ENCODE results near the gene NR2C2. TPM values are rescaled to one million over a fixed set of nuclear protein-coding genes. Genes with fewer than 3 reads are reported as not detected.
A peak's percentile ranks its signal among the peaks of the same experiment; 100 is the strongest.

Gene NR2C2
- total RNA-seq, 2 donors from 2014 or later, result 22.3 to 29.2 TPM

- Histone ChIP-seq H3K27me3 (no peaks in the 10 kb centered on the region), H3K4me3 (no peak overlapping the region), H3K27ac (no peak overlapping the region), H3K36me3 (peaks cover 52% of the 10 kb centered on the region), H3K4me1 (no peaks in the 10 kb centered on the region), H3K9me3 (no peaks in the 10 kb centered on the region)
- no peak for DNase-seq (ENCODE audit: low spot score)
- no peak for TF ChIP-seq CTCF (IDR thresholded peaks at IDR 0.05)
Observed at GRCh38 chr3:15089201-15089600, 141.8 kb downstream of the NR2C2 start.

GRCh38 chr3:15091575-15091974 is 144.2 kb downstream of the NR2C2 start:
- no peak for DNase-seq (ENCODE audit: low spot score)
- H3K4me1 ChIP-seq, result no peaks in the 10 kb centered on the region

GRCh38 chr3:15092686-15093085 is 145.3 kb downstream of the NR2C2 start:
- Histone ChIP-seq H3K9me3 (no peaks in the 10 kb centered on the region), H3K4me1 (peaks cover 0 to 3% of the 10 kb centered on the region in 2 donors), H3K27me3 (no peaks in the 10 kb centered on the region), H3K27ac (no peak overlapping the region), H3K36me3 (peaks cover 56% of the 10 kb centered on the region), H3K4me3 (no peak overlapping the region)
- DNase-seq (ENCODE audit: low spot score), result no peak
- TF ChIP-seq CTCF (IDR thresholded peaks at IDR 0.05), result no peak

More at GRCh38 chr3:15091575-15091974, 144.2 kb downstream of the NR2C2 start:
- Histone ChIP-seq H3K4me3 (no peak overlapping the region), H3K27ac (no peak overlapping the region), H3K27me3 (no peaks in the 10 kb centered on the region), H3K9me3 (no peaks in the 10 kb centered on the region), H3K36me3 (peaks cover 56% of the 10 kb centered on the region)
- no peak for TF ChIP-seq CTCF (IDR thresholded peaks at IDR 0.05)

GRCh38 chr3:15094187-15094875 is 146.9 kb downstream of the NR2C2 start:
- no peak overlapping the region for H3K27ac ChIP-seq
- DNase-seq (ENCODE audit: low spot score), result no peak
- H3K27me3 ChIP-seq, result no peaks in the 10 kb centered on the region
- H3K9me3 ChIP-seq, result no peaks in the 10 kb centered on the region
- peaks cover 0 to 10% of the 10 kb centered on the region in 2 donors for H3K4me1 ChIP-seq
- no peak overlapping the region for H3K4me3 ChIP-seq
- peaks cover 48% of the 10 kb centered on the region for H3K36me3 ChIP-seq
- TF ChIP-seq CTCF (IDR thresholded peaks at IDR 0.05), result no peak

- peaks cover 0 to 16% of the 10 kb centered on the region in 2 donors for H3K4me1 ChIP-seq
- H3K9me3 ChIP-seq, result no peaks in the 10 kb centered on the region
- H3K27ac ChIP-seq, result no peak overlapping the region
- no peak for DNase-seq (ENCODE audit: low spot score)
- H3K27me3 ChIP-seq, result no peaks in the 10 kb centered on the region
- H3K4me3 ChIP-seq, result no peak overlapping the region
- H3K36me3 ChIP-seq, result peaks cover 33% of the 10 kb centered on the region
- TF ChIP-seq CTCF (IDR thresholded peaks at IDR 0.05), result no peak
Observed at GRCh38 chr3:15096046-15096445, 148.7 kb downstream of the NR2C2 start.

GRCh38 chr3:15097891-15098290 is 150.5 kb downstream of the NR2C2 start:
- H3K27ac ChIP-seq, result no peak overlapping the region
- H3K36me3 ChIP-seq, result peaks cover 33% of the 10 kb centered on the region
- no peak for TF ChIP-seq CTCF (IDR thresholded peaks at IDR 0.05)
- peak overlapping the region; percentile 84 to 94 for H3K4me3 ChIP-seq
- no peaks in the 10 kb centered on the region for H3K27me3 ChIP-seq
- no peaks in the 10 kb centered on the region for H3K9me3 ChIP-seq
- DNase-seq (ENCODE audit: low spot score), result no peak
- H3K4me1 ChIP-seq, result peaks cover 0 to 26% of the 10 kb centered on the region in 2 donors
